ENCODE data around the gene C1QTNF2.

DNA sequence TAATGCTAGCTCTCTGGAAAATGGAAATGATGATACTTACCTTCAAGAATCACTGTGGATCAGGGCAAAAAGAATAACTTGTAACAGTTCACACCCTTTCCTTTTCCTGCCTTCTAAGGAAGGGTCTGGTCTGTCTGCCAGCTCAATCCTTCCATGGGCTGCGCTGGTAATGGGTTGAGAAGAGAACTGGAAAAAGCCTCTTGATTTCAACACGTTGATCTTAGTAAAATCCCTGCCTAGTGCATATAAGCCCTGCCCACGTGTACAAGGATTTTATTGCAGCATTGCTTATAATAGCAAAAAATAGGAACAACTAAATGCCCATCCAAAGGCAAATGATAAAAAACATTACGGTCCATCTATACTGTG lies 20.5 kb downstream of the C1QTNF2 start:
- TF ChIP-seq, protein P1, sequence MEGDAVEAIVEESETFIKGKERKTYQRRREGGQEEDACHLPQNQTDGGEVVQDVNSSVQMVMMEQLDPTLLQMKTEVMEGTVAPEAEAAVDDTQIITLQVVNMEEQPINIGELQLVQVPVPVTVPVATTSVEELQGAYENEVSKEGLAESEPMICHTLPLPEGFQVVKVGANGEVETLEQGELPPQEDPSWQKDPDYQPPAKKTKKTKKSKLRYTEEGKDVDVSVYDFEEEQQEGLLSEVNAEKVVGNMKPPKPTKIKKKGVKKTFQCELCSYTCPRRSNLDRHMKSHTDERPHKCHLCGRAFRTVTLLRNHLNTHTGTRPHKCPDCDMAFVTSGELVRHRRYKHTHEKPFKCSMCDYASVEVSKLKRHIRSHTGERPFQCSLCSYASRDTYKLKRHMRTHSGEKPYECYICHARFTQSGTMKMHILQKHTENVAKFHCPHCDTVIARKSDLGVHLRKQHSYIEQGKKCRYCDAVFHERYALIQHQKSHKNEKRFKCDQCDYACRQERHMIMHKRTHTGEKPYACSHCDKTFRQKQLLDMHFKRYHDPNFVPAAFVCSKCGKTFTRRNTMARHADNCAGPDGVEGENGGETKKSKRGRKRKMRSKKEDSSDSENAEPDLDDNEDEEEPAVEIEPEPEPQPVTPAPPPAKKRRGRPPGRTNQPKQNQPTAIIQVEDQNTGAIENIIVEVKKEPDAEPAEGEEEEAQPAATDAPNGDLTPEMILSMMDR (conservative IDR thresholded peaks at IDR 0.05; ENCODE audit: low read depth, low read length): no peak
- no peak for TF ChIP-seq EZH2 (IDR thresholded peaks at IDR 0.05; ENCODE audit: borderline replicate concordance, low read depth, low read length, poor library complexity, severe bottlenecking)

Data from A673 (cell line).